ENCODE data around the gene TMEM81.

TMEM81 gene

GRCh38 chr1:205077934-205078311, 6.3 kb downstream of the TMEM81 start:
- Histone ChIP-seq H3K4me1 (ENCODE audit: control insufficient read depth in 2 of 2, insufficient read depth in 1 of 2, low read depth in 1 of 2, low read length in 2 of 2) (no peaks in the 10 kb centered on the region), H2BK120ac (ENCODE audit: low read depth, low read length) (no peak overlapping the region), H3K79me1 (ENCODE audit: low read depth, low read length) (no peaks in the 10 kb centered on the region), H3K23ac (ENCODE audit: low read depth, low read length, poor library complexity) (no peak overlapping the region), H3K27ac (replicated peaks; ENCODE audit: low read length) (no peak overlapping the region), H3K4me3 (ENCODE audit: low read length in 2 of 2) (no peak overlapping the region), H4K91ac (ENCODE audit: low read depth, low read length, poor library complexity) (no peak overlapping the region), H3K27me3 (ENCODE audit: control insufficient read depth in 3 of 3, insufficient read depth in 3 of 3, low read depth in 1 of 3, low read length in 3 of 3) (peaks cover 0 to 3% (median 0%) of the 10 kb centered on the region in 3 experiments), H2BK15ac (ENCODE audit: low read length) (no peak overlapping the region), H2BK12ac (ENCODE audit: low read length) (no peak overlapping the region), H3K36me3 (replicated peaks in 1 of 2; ENCODE audit: control insufficient read depth in 2 of 2, insufficient read depth in 2 of 2, low read length in 2 of 2) (peaks cover 0 to 7% of the 10 kb centered on the region in 2 donors), H3K9me3 (replicated peaks in 1 of 2; ENCODE audit: control insufficient read depth in 2 of 2, insufficient read depth in 1 of 2, low read depth in 1 of 2, low read length in 2 of 2) (no peaks in the 10 kb centered on the region), H3K4ac (ENCODE audit: low read length) (no peak overlapping the region), H2AK5ac (ENCODE audit: low read depth, low read length) (no peak overlapping the region), H4K8ac (ENCODE audit: low read depth, low read length) (no peak overlapping the region), H3K4me2 (ENCODE audit: insufficient read depth, low read length, poor library complexity, severe bottlenecking) (no peak overlapping the region), H3K9ac (ENCODE audit: low read depth, low read length, poor library complexity) (no peak overlapping the region), H3K18ac (ENCODE audit: low read length) (no peak overlapping the region), H2BK5ac (ENCODE audit: low read length) (no peak overlapping the region), H2AFZ (ENCODE audit: low read length) (no peak overlapping the region), H3K14ac (ENCODE audit: low read length) (no peak overlapping the region)
- WGBS, 2 donors (ENCODE audit: extremely low coverage in 2 of 2, insufficient read length in 2 of 2, insufficient replicate concordance in 1 of 2): no CpG with 5 or more reads among the region's 1 CpG
- DNase-seq (ENCODE audit: low spot score): no peak

- Histone ChIP-seq H4K8ac (ENCODE audit: low read depth, low read length) (no peak overlapping the region), H3K4ac (ENCODE audit: low read length) (no peak overlapping the region), H4K91ac (ENCODE audit: low read depth, low read length, poor library complexity) (no peak overlapping the region), H3K79me1 (ENCODE audit: low read depth, low read length) (no peaks in the 10 kb centered on the region), H3K36me3 (replicated peaks in 1 of 2; ENCODE audit: control insufficient read depth in 2 of 2, insufficient read depth in 2 of 2, low read length in 2 of 2) (peaks cover 0 to under 1% of the 10 kb centered on the region in 2 donors), H2BK120ac (ENCODE audit: low read depth, low read length) (no peak overlapping the region), H3K18ac (ENCODE audit: low read length) (no peak overlapping the region), H3K4me1 (ENCODE audit: control insufficient read depth in 2 of 2, insufficient read depth in 1 of 2, low read depth in 1 of 2, low read length in 2 of 2) (no peaks in the 10 kb centered on the region), H2BK15ac (ENCODE audit: low read length) (no peak overlapping the region), H3K9me3 (replicated peaks in 1 of 2; ENCODE audit: control insufficient read depth in 2 of 2, insufficient read depth in 1 of 2, low read depth in 1 of 2, low read length in 2 of 2) (no peaks in the 10 kb centered on the region), H3K4me3 (ENCODE audit: low read length in 2 of 2) (no peak overlapping the region), H2AK5ac (ENCODE audit: low read depth, low read length) (no peak overlapping the region), H3K14ac (ENCODE audit: low read length) (no peak overlapping the region), H2BK5ac (ENCODE audit: low read length) (no peak overlapping the region), H3K27me3 (ENCODE audit: control insufficient read depth in 3 of 3, insufficient read depth in 3 of 3, low read depth in 1 of 3, low read length in 3 of 3) (peaks cover 0 to 8% (median 0%) of the 10 kb centered on the region in 3 experiments), H3K4me2 (ENCODE audit: insufficient read depth, low read length, poor library complexity, severe bottlenecking) (no peak overlapping the region), H3K27ac (replicated peaks; ENCODE audit: low read length) (no peak overlapping the region), H2BK12ac (ENCODE audit: low read length) (no peak overlapping the region), H3K23ac (ENCODE audit: low read depth, low read length, poor library complexity) (no peak overlapping the region), H2AFZ (ENCODE audit: low read length) (no peak overlapping the region), H3K9ac (ENCODE audit: low read depth, low read length, poor library complexity) (no peak overlapping the region)
- no peak for DNase-seq (ENCODE audit: low spot score)
- WGBS, 2 donors (ENCODE audit: extremely low coverage in 2 of 2, insufficient read length in 2 of 2, insufficient replicate concordance in 1 of 2): no CpG with 5 or more reads among the region's 7 CpGs
These were observed 6.9 kb downstream of the TMEM81 start for GRCh38 chr1:205077158-205077933.

- H4K91ac ChIP-seq (ENCODE audit: low read depth, low read length, poor library complexity): no peak overlapping the region
- H2BK15ac ChIP-seq (ENCODE audit: low read length): no peak overlapping the region
- no peak overlapping the region for H2BK12ac ChIP-seq (ENCODE audit: low read length)
- no peak overlapping the region for H3K9ac ChIP-seq (ENCODE audit: low read depth, low read length, poor library complexity)
- no peaks in the 10 kb centered on the region for H3K36me3 ChIP-seq (replicated peaks in 1 of 2; ENCODE audit: control insufficient read depth in 2 of 2, insufficient read depth in 2 of 2, low read length in 2 of 2)
- H3K27me3 ChIP-seq (ENCODE audit: control insufficient read depth in 3 of 3, insufficient read depth in 3 of 3, low read depth in 1 of 3, low read length in 3 of 3): peaks cover 0 to 8% (median 0%) of the 10 kb centered on the region in 3 experiments
- no CpG with 5 or more reads among the region's 4 CpGs for WGBS, 2 donors (ENCODE audit: extremely low coverage in 2 of 2, insufficient read length in 2 of 2, insufficient replicate concordance in 1 of 2)
- DNase-seq (ENCODE audit: low spot score): no peak
- no peak overlapping the region for H3K18ac ChIP-seq (ENCODE audit: low read length)
- peaks cover 0 to under 1% of the 10 kb centered on the region in 2 donors for H3K4me1 ChIP-seq (ENCODE audit: control insufficient read depth in 2 of 2, insufficient read depth in 1 of 2, low read depth in 1 of 2, low read length in 2 of 2)
- no peak overlapping the region for H3K4me3 ChIP-seq (ENCODE audit: low read length in 2 of 2)
- H3K14ac ChIP-seq (ENCODE audit: low read length): no peak overlapping the region
- no peak overlapping the region for H3K4me2 ChIP-seq (ENCODE audit: insufficient read depth, low read length, poor library complexity, severe bottlenecking)
- no peak overlapping the region for H2AFZ ChIP-seq (ENCODE audit: low read length)
- H3K79me1 ChIP-seq (ENCODE audit: low read depth, low read length): no peaks in the 10 kb centered on the region
- no peak overlapping the region for H3K27ac ChIP-seq (replicated peaks; ENCODE audit: low read length)
- H3K9me3 ChIP-seq (replicated peaks in 1 of 2; ENCODE audit: control insufficient read depth in 2 of 2, insufficient read depth in 1 of 2, low read depth in 1 of 2, low read length in 2 of 2): no peaks in the 10 kb centered on the region
- no peak overlapping the region for H3K23ac ChIP-seq (ENCODE audit: low read depth, low read length, poor library complexity)
- H2AK5ac ChIP-seq (ENCODE audit: low read depth, low read length): no peak overlapping the region
- no peak overlapping the region for H4K8ac ChIP-seq (ENCODE audit: low read depth, low read length)
- no peak overlapping the region for H3K4ac ChIP-seq (ENCODE audit: low read length)
- no peak overlapping the region for H2BK5ac ChIP-seq (ENCODE audit: low read length)
- H2BK120ac ChIP-seq (ENCODE audit: low read depth, low read length): no peak overlapping the region
These were observed 8.0 kb downstream of the TMEM81 start for GRCh38 chr1:205076245-205076761.

GRCh38 chr1:205075642-205076155, 8.6 kb downstream of the TMEM81 start:
- no peak for DNase-seq (ENCODE audit: low spot score)
- H3K14ac ChIP-seq (ENCODE audit: low read length): no peak overlapping the region
- WGBS, 2 donors (ENCODE audit: extremely low coverage in 2 of 2, insufficient read length in 2 of 2, insufficient replicate concordance in 1 of 2): no CpG with 5 or more reads among the region's 7 CpGs

More at GRCh38 chr1:205075642-205076155, 8.6 kb downstream of the TMEM81 start:
- Histone ChIP-seq H4K91ac (ENCODE audit: low read depth, low read length, poor library complexity) (no peak overlapping the region), H3K4ac (ENCODE audit: low read length) (no peak overlapping the region), H3K4me3 (ENCODE audit: low read length in 2 of 2) (no peak overlapping the region), H3K4me1 (ENCODE audit: control insufficient read depth in 2 of 2, insufficient read depth in 1 of 2, low read depth in 1 of 2, low read length in 2 of 2) (peaks cover 0 to 3% of the 10 kb centered on the region in 2 donors), H3K27ac (replicated peaks; ENCODE audit: low read length) (no peak overlapping the region), H3K9me3 (replicated peaks in 1 of 2; ENCODE audit: control insufficient read depth in 2 of 2, insufficient read depth in 1 of 2, low read depth in 1 of 2, low read length in 2 of 2) (no peaks in the 10 kb centered on the region), H3K4me2 (ENCODE audit: insufficient read depth, low read length, poor library complexity, severe bottlenecking) (no peak overlapping the region), H2BK5ac (ENCODE audit: low read length) (no peak overlapping the region), H3K23ac (ENCODE audit: low read depth, low read length, poor library complexity) (no peak overlapping the region), H4K8ac (ENCODE audit: low read depth, low read length) (no peak overlapping the region), H2BK12ac (ENCODE audit: low read length) (no peak overlapping the region), H2AK5ac (ENCODE audit: low read depth, low read length) (no peak overlapping the region), H3K36me3 (replicated peaks in 1 of 2; ENCODE audit: control insufficient read depth in 2 of 2, insufficient read depth in 2 of 2, low read length in 2 of 2) (no peaks in the 10 kb centered on the region), H2BK120ac (ENCODE audit: low read depth, low read length) (no peak overlapping the region), H3K18ac (ENCODE audit: low read length) (no peak overlapping the region), H2AFZ (ENCODE audit: low read length) (no peak overlapping the region), H2BK15ac (ENCODE audit: low read length) (no peak overlapping the region), H3K79me1 (ENCODE audit: low read depth, low read length) (no peaks in the 10 kb centered on the region), H3K9ac (ENCODE audit: low read depth, low read length, poor library complexity) (no peak overlapping the region), H3K27me3 (ENCODE audit: control insufficient read depth in 3 of 3, insufficient read depth in 3 of 3, low read depth in 1 of 3, low read length in 3 of 3) (peaks cover 0 to 8% (median 0%) of the 10 kb centered on the region in 3 experiments)

All from neuronal stem cell (in vitro differentiated cells).